Measurements from ENCODE around the gene FAM186B. TPM values are rescaled to one million over a fixed set of nuclear protein-coding genes. Genes with fewer than 3 reads are reported as not detected.

The FAM186B gene
- total and polyA plus RNA-seq, 2 of the 13 experiments (the other 11 are each of a cell fraction or from before 2014, with no cell fraction given): 0.07 to 0.20 TPM

DNA sequence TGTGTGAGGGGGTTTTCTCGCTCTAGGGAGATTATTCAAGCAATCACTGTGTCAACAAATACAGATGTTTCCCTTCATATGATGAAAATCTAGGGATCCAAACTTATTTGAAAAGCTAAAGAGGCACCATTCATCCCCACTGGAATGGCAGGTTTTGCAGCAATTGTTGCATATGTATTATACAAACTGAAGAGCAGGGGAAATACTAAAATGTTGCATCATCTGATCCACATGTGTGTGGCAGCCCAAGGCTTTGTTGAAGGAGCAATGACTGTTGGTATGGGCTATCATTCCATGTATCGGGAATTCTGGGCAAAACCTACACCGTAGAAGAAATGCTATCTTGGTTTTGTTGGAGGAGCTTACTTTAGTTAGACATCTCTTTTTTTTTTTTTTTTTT is 13.8 kb upstream of the FAM186B start (continued):
- TF ChIP-seq, protein P1, sequence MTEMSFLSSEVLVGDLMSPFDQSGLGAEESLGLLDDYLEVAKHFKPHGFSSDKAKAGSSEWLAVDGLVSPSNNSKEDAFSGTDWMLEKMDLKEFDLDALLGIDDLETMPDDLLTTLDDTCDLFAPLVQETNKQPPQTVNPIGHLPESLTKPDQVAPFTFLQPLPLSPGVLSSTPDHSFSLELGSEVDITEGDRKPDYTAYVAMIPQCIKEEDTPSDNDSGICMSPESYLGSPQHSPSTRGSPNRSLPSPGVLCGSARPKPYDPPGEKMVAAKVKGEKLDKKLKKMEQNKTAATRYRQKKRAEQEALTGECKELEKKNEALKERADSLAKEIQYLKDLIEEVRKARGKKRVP (CRISPR knock-in tag; IDR thresholded peaks at IDR 0.05): peak in 1 of 2 experiments; percentile 71; a peak in 2 of 4 replicates
- no peak for TF ChIP-seq ZNF484 (CRISPR knock-in tag; IDR thresholded peaks at IDR 0.05; ENCODE audit: borderline replicate concordance, low read depth)
- peak; percentile 66; the same call in 1 of the 2 replicates for TF ChIP-seq CEBPB (IDR thresholded peaks at IDR 0.05; ENCODE audit: borderline replicate concordance, low read depth, low read length)
- no peak for TF ChIP-seq E2F2 (CRISPR knock-in tag; IDR thresholded peaks at IDR 0.05; ENCODE audit: borderline replicate concordance)
- TF ChIP-seq ZNF230 (CRISPR knock-in tag; IDR thresholded peaks at IDR 0.05): no peak
- no peak for TF ChIP-seq ARHGAP35 (CRISPR knock-in tag; IDR thresholded peaks at IDR 0.05; ENCODE audit: borderline replicate concordance)
- no peak for TF ChIP-seq MTF1 (CRISPR knock-in tag; IDR thresholded peaks at IDR 0.05)
- no peak for TF ChIP-seq GLI4 (CRISPR knock-in tag; IDR thresholded peaks at IDR 0.05; ENCODE audit: borderline replicate concordance)
- TF ChIP-seq SIX4 (CRISPR knock-in tag; IDR thresholded peaks at IDR 0.05): no peak
- no peak for TF ChIP-seq PHF5A (CRISPR knock-in tag; IDR thresholded peaks at IDR 0.05; ENCODE audit: low read depth, unreplicated experiment)
- no peak for TF ChIP-seq ZNF660 (CRISPR knock-in tag; IDR thresholded peaks at IDR 0.05; ENCODE audit: borderline replicate concordance, low read depth)
- TF ChIP-seq, protein P2, sequence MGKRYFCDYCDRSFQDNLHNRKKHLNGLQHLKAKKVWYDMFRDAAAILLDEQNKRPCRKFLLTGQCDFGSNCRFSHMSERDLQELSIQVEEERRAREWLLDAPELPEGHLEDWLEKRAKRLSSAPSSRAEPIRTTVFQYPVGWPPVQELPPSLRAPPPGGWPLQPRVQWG (CRISPR knock-in tag; IDR thresholded peaks at IDR 0.05; ENCODE audit: borderline replicate concordance, low read depth): no peak
- no peak for TF ChIP-seq ZNF329 (CRISPR knock-in tag; IDR thresholded peaks at IDR 0.05; ENCODE audit: low read depth)
- TF ChIP-seq ESRRA (CRISPR knock-in tag; IDR thresholded peaks at IDR 0.05; ENCODE audit: low read depth): no peak
